ENCODE measurements around the gene AFF2.

AFF2 gene

GRCh38 chrX:148504506-148504905 is 4.1 kb downstream of the AFF2 start:
- no peak for ATAC-seq
- no peak for TF ChIP-seq ZC3H10 (CRISPR knock-in tag; IDR thresholded peaks at IDR 0.05)

GRCh38 chrX:148507418-148507817 is 7.0 kb downstream of the AFF2 start:
- ATAC-seq = no peak
- TF ChIP-seq ARNTL (CRISPR knock-in tag; IDR thresholded peaks at IDR 0.05; ENCODE audit: borderline replicate concordance, low read depth) (no peak), OSR1 (CRISPR knock-in tag; IDR thresholded peaks at IDR 0.05) (no peak), PPARA (CRISPR knock-in tag; IDR thresholded peaks at IDR 0.05; ENCODE audit: borderline replicate concordance) (no peak), ZC3H10 (CRISPR knock-in tag; IDR thresholded peaks at IDR 0.05) (no peak), SNAI2 (CRISPR knock-in tag; IDR thresholded peaks at IDR 0.05) (no peak), ISL1 (CRISPR knock-in tag; IDR thresholded peaks at IDR 0.05) (no peak), ZFP30 (CRISPR knock-in tag; IDR thresholded peaks at IDR 0.05) (no peak), CSRNP3 (CRISPR knock-in tag; IDR thresholded peaks at IDR 0.05) (no peak), TSHZ2 (CRISPR knock-in tag; IDR thresholded peaks at IDR 0.05) (no peak), ESRRG (CRISPR knock-in tag; IDR thresholded peaks at IDR 0.05) (no peak), BACH2 (CRISPR knock-in tag; IDR thresholded peaks at IDR 0.05; ENCODE audit: borderline replicate concordance) (no peak), CSDC2 (CRISPR knock-in tag; IDR thresholded peaks at IDR 0.05) (no peak)

- ATAC-seq = no peak
- no peak for TF ChIP-seq SNAI2 (CRISPR knock-in tag; IDR thresholded peaks at IDR 0.05)
- no peak for TF ChIP-seq PPARA (CRISPR knock-in tag; IDR thresholded peaks at IDR 0.05; ENCODE audit: borderline replicate concordance)
- no peak for TF ChIP-seq OSR1 (CRISPR knock-in tag; IDR thresholded peaks at IDR 0.05)
- no peak for TF ChIP-seq PATZ1 (CRISPR knock-in tag; IDR thresholded peaks at IDR 0.05; ENCODE audit: borderline replicate concordance)
- no peak for TF ChIP-seq POU6F1 (CRISPR knock-in tag; IDR thresholded peaks at IDR 0.05; ENCODE audit: borderline replicate concordance, low read depth)
- TF ChIP-seq RARB (CRISPR knock-in tag; IDR thresholded peaks at IDR 0.05) = no peak
- TF ChIP-seq ISL1 (CRISPR knock-in tag; IDR thresholded peaks at IDR 0.05) = no peak
- TF ChIP-seq ARNTL (CRISPR knock-in tag; IDR thresholded peaks at IDR 0.05; ENCODE audit: borderline replicate concordance, low read depth) = no peak
- TF ChIP-seq CSDC2 (CRISPR knock-in tag; IDR thresholded peaks at IDR 0.05) = no peak
- TF ChIP-seq ZNF565 (CRISPR knock-in tag; conservative IDR thresholded peaks at IDR 0.05; ENCODE audit: low read depth) = no peak
- no peak for TF ChIP-seq ESRRG (CRISPR knock-in tag; IDR thresholded peaks at IDR 0.05)
- no peak for TF ChIP-seq TSHZ2 (CRISPR knock-in tag; IDR thresholded peaks at IDR 0.05)
- TF ChIP-seq GLIS3 (CRISPR knock-in tag; IDR thresholded peaks at IDR 0.05) = no peak
- no peak for TF ChIP-seq TOX (CRISPR knock-in tag; IDR thresholded peaks at IDR 0.05; ENCODE audit: borderline replicate concordance)
- TF ChIP-seq ZNF70 (CRISPR knock-in tag; IDR thresholded peaks at IDR 0.05) = no peak
Measured at GRCh38 chrX:148512453-148512852, 12.0 kb downstream of the AFF2 start.
